Stimulated activated CD8-positive, alpha-beta memory T cell treated with anti-CD3 and anti-CD28 coated beads, Interleukin-7, amount 100 ng/mL, for 48 hours (primary cell): Measurements from ENCODE around the gene ANTKMT.

Source experiments
- DNase-seq, 2 donors: peaks; one replicate each; pipeline ENCODE4 v3.0.0-alpha.2; 2020; ENCODE audit warnings: low read depth in 1 of 2; ENCODE audit errors: extremely low read depth in 1 of 2

Gene ANTKMT

GRCh38 chr16:726188-726437 is 5.2 kb downstream of the ANTKMT start:
- DNase-seq = no peak

- DNase-seq = peak in 1 of 2 donors; percentile 49
Measured at GRCh38 chr16:726438-727290, 5.7 kb downstream of the ANTKMT start, which contains the start of the genes CCDC78 and HAGHL. Gene CCDC78 (minus strand): TSS chr16:726443. CDS start chr16:726367, 76 bp downstream. Gene HAGHL (plus strand): TSS chr16:727106. CDS start chr16:727510, 404 bp downstream.

GRCh38 chr16:727291-727977 is 6.5 kb downstream of the ANTKMT start:
- no peak for DNase-seq

GRCh38 chr16:728131-728889 is 7.4 kb downstream of the ANTKMT start:
- DNase-seq = peak in 1 of 2 donors; percentile 60

GRCh38 chr16:728890-729744 is 8.2 kb downstream of the ANTKMT start:
- no peak for DNase-seq

- DNase-seq = no peak
Measured at GRCh38 chr16:729768-730665, 9.1 kb downstream of the ANTKMT start.

- no peak for DNase-seq
Measured at GRCh38 chr16:730666-731509, 9.9 kb downstream of the ANTKMT start.

GRCh38 chr16:732332-732731 is 11.4 kb downstream of the ANTKMT start:
- no peak for DNase-seq

GRCh38 chr16:732936-733335 is 12.0 kb downstream of the ANTKMT start:
- no peak for DNase-seq

- DNase-seq = no peak
Measured at GRCh38 chr16:733382-734207, 12.6 kb downstream of the ANTKMT start.

- DNase-seq = no peak
Measured at GRCh38 chr16:734208-734980, 13.4 kb downstream of the ANTKMT start.

GRCh38 chr16:734981-735881 is 14.3 kb downstream of the ANTKMT start:
- no peak for DNase-seq

GRCh38 chr16:735982-736453 is 15.1 kb downstream of the ANTKMT start:
- DNase-seq = peak in 1 of 2 donors; percentile 85

- no peak for DNase-seq
Measured at GRCh38 chr16:736936-737481, 16.1 kb downstream of the ANTKMT start.

- DNase-seq = no peak
Measured at GRCh38 chr16:739560-740458, 18.9 kb downstream of the ANTKMT start.
